RWPE2 (cell line): ENCODE data around the gene FGF4.

Experiments
- ATAC-seq: fragments of 200-7000 bp; cut with Tn5 transposase; 3 replicates; pipeline ENCODE4 v1.9.1; 2021; ENCODE audit warnings: low read depth
- DNase-seq: peaks from one replicate; pipeline ENCODE4 v3.0.0-alpha.2; 2020; ENCODE audit warnings: low spot score
- H3K27ac ChIP-seq: fragments of 450-650 bp; 2 replicates; pipeline ENCODE4 v1.5.1; 2017; ENCODE audit warnings: mild to moderate bottlenecking; ENCODE audit not compliant: poor library complexity, severe bottlenecking
- H3K27me3 ChIP-seq: fragments of 250-450 bp; sonication (Bioruptor Pico); 2 replicates; pipeline ENCODE4 v1.5.1; 2021; ENCODE audit warnings: mild to moderate bottlenecking, moderate library complexity; ENCODE audit not compliant: insufficient read depth, poor library complexity, severe bottlenecking
- H3K36me3 ChIP-seq: fragments of 250-450 bp; sonication (Bioruptor Pico); 2 replicates; pipeline ENCODE4 v1.5.1; 2020; ENCODE audit warnings: low read depth, mild to moderate bottlenecking, moderate library complexity
- H3K4me1 ChIP-seq: fragments of 250-450 bp; sonication (Bioruptor Pico); 2 replicates; pipeline ENCODE4 v1.5.1; 2021; ENCODE audit warnings: mild to moderate bottlenecking, moderate library complexity; ENCODE audit not compliant: insufficient read depth, poor library complexity, severe bottlenecking
- H3K4me3 ChIP-seq: fragments of 250-450 bp; sonication (Bioruptor Pico); 2 replicates; pipeline ENCODE4 v1.5.1; 2021; ENCODE audit warnings: mild to moderate bottlenecking, moderate library complexity; ENCODE audit not compliant: severe bottlenecking
- H3K9me3 ChIP-seq: fragments of 250-450 bp; sonication (Bioruptor Pico); 2 replicates; pipeline ENCODE4 v1.5.1; 2021; ENCODE audit warnings: mild to moderate bottlenecking, moderate library complexity; ENCODE audit not compliant: severe bottlenecking
- TF ChIP-seq, protein P1 (sequence below): fragments of 450-650 bp; IDR thresholded peaks from one replicate; pipeline ENCODE4 v1.5.1; 2017; ENCODE audit warnings: mild to moderate bottlenecking, moderate library complexity; ENCODE audit not compliant: poor library complexity, severe bottlenecking

The FGF4 gene

DNA sequence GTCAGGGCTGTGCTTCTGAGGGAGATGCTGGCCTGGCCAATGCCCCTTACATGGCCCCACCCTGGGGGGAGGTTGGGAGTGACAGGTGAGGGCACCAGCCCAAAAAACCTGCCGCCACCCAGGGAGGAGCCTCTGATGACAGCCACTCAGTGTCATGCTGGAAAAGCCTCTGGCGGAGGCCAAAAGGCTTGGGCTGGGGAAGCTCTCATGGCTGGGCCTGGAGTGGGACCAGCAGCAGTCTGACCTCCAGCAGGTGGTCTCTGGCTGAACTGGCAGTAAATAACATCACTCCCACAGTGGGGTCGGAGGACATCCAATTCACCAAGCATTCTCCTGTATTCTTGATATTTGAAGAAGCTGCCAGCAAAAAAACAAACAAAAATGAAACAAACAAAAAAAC is 24.0 kb upstream of the FGF4 start:
- TF ChIP-seq, protein P1, sequence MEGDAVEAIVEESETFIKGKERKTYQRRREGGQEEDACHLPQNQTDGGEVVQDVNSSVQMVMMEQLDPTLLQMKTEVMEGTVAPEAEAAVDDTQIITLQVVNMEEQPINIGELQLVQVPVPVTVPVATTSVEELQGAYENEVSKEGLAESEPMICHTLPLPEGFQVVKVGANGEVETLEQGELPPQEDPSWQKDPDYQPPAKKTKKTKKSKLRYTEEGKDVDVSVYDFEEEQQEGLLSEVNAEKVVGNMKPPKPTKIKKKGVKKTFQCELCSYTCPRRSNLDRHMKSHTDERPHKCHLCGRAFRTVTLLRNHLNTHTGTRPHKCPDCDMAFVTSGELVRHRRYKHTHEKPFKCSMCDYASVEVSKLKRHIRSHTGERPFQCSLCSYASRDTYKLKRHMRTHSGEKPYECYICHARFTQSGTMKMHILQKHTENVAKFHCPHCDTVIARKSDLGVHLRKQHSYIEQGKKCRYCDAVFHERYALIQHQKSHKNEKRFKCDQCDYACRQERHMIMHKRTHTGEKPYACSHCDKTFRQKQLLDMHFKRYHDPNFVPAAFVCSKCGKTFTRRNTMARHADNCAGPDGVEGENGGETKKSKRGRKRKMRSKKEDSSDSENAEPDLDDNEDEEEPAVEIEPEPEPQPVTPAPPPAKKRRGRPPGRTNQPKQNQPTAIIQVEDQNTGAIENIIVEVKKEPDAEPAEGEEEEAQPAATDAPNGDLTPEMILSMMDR = no peak
- Histone ChIP-seq H3K27ac (no peak overlapping the region), H3K4me1 (no peaks in the 10 kb centered on the region), H3K36me3 (no peaks in the 10 kb centered on the region), H3K27me3 (no peaks in the 10 kb centered on the region), H3K9me3 (no peaks in the 10 kb centered on the region), H3K4me3 (no peak overlapping the region)
- peak; percentile 31 for DNase-seq
- no peak for ATAC-seq

DNA sequence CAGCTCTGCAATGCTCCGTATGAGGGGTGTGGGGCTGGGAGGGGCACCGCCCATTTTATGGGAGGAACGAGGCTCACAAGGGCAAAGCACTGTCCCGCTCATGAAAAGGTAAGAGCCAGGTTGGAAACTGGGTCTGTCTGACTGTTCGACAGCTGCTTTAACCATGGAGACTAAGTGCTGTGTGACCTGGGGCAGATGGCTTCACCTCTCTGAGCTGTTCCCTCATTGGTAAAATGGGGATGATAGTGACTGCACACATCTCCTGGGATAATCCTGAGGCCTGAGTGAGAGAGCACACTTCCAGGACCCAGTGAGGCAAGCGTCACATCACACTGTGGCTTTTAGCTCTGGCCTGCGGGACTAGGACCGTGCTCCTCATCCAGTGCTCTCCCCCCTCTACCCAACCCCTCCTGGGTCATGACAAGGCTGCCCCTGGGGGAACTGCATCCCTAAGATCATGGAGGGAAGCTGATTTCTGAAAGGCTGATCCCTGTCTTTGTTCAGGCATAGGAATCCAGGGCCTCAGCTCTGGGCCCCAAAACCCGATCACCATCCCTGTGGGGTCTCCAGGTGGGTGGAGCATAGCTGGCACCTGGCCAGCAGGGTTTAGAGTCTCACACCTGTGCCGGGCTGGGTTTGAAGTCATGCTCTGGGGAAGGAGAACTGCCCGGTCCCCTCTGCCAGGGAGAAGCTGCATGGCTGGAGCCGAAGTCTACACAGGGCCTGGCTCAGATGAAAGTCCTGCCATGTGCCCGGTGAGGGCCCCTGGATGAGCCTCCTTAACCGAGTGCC is 22.8 kb upstream of the FGF4 start:
- Histone ChIP-seq H3K4me3 (no peak overlapping the region), H3K27ac (no peak overlapping the region), H3K4me1 (no peaks in the 10 kb centered on the region), H3K27me3 (no peaks in the 10 kb centered on the region), H3K36me3 (no peaks in the 10 kb centered on the region), H3K9me3 (no peaks in the 10 kb centered on the region)
- TF ChIP-seq, protein P1 = no peak
- peak; percentile 38 for DNase-seq
- no peak for ATAC-seq

DNA sequence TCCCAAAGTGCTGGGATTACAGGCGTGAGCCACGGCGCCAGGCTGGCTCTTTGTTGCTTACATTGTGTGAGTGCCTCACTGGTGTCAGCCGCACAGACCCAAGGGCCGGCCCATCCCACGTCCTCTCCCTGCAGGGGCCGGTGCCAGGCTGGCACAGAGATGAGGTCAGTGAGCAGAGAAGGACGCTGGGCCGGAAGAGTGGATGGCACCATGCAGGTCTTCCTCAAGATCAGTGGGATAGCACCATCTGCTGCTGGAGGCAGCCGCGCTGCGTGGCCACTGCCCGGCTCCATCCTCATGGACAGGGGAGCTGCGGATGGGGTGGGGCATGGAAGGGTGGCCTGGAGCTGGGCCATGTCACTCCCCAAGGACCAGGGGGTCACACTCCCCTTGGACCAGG is 22.0 kb upstream of the FGF4 start:
- Histone ChIP-seq H3K4me3 (no peak overlapping the region), H3K27ac (no peak overlapping the region), H3K27me3 (no peaks in the 10 kb centered on the region), H3K36me3 (no peaks in the 10 kb centered on the region), H3K9me3 (no peaks in the 10 kb centered on the region), H3K4me1 (no peaks in the 10 kb centered on the region)
- DNase-seq (peak; percentile 31), ATAC-seq (0 out of 3 replicates have a peak, but pooled peaks have one; percentile 14)
- TF ChIP-seq, protein P1 = peak; percentile 6

GRCh38 chr11:69796063-69796462 is 20.9 kb upstream of the FGF4 start:
- ATAC-seq (no peak), DNase-seq (peak; percentile 22)
- Histone ChIP-seq H3K9me3 (no peaks in the 10 kb centered on the region), H3K4me1 (no peaks in the 10 kb centered on the region), H3K36me3 (no peaks in the 10 kb centered on the region), H3K27ac (no peak overlapping the region), H3K4me3 (no peak overlapping the region), H3K27me3 (no peaks in the 10 kb centered on the region)
- TF ChIP-seq, protein P1 = no peak
